ENCODE data around the gene ZNF512. TPM values are rescaled to one million over a fixed set of nuclear protein-coding genes. Genes with fewer than 3 reads are reported as not detected.
A peak's percentile ranks its signal among the peaks of the same experiment; 100 is the strongest.

The ZNF512 gene
- total and polyA plus RNA-seq, 7 experiments from 2014 or later: 26.6 to 64.6 (median 48.6) TPM

DNA sequence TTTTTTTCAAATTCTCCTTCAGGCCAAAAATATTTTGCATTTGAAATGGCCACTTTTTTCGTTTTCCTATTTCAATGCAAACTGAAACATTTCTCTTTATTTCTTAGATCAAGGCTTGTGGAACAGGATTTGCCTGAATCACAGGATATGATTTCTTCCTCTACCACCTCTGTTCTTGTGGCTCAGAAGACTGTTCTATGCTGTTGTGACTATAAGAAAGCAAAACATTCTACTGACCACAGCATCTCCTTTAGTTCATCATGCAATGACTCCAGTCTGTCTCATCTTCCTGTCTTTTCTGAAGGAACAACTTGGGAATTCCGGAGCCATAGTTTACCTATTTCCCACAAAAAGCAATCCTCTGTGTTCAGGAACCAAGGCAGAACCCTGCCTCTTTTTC is 16.2 kb upstream of the ZNF512 start:
- ATAC-seq: no peak
- peaks cover 0 to 25% (median 7%) of the 10 kb centered on the region in 11 donors for H3K9me3 Mint-ChIP-seq
- intact Hi-C loops (cut with micrococcal nuclease): no loop called here
- no peak overlapping the region for H3K27ac Mint-ChIP-seq
- H3K4me1 Mint-ChIP-seq: peaks cover 0 to 2% (median 0%) of the 10 kb centered on the region in 7 donors
- peaks cover 0 to 15% (median 6%) of the 10 kb centered on the region in 5 donors for H3K36me3 Mint-ChIP-seq
- Histone ChIP-seq H3K27me3 (ENCODE audit: control insufficient read depth in 2 of 2, insufficient read depth in 2 of 2, low read length in 2 of 2) (no peaks in the 10 kb centered on the region), H3K27ac (ENCODE audit: low read depth, low read length) (no peak overlapping the region), H3K4me1 (ENCODE audit: control insufficient read depth in 2 of 2, insufficient read depth in 2 of 2, low read length in 2 of 2) (peaks cover 0 to under 1% of the 10 kb centered on the region in 2 donors), H3K9me3 (ENCODE audit: control insufficient read depth in 2 of 3, low read length in 3 of 3) (no peaks in the 10 kb centered on the region), H3K36me3 (ENCODE audit: control insufficient read depth in 2 of 3, insufficient read depth in 3 of 3, low read length in 3 of 3) (no peaks in the 10 kb centered on the region), H3K4me3 (ENCODE audit: low read length) (no peak overlapping the region)
- POLR2A ChIA-PET: no interaction called here
- CTCF ChIA-PET: no interaction called here
- peaks cover 19 to 68% (median 35%) of the 10 kb centered on the region in 5 donors for H3K27me3 Mint-ChIP-seq
- DNase-seq: no peak
- H3K4me3 Mint-ChIP-seq: no peak overlapping the region

DNA sequence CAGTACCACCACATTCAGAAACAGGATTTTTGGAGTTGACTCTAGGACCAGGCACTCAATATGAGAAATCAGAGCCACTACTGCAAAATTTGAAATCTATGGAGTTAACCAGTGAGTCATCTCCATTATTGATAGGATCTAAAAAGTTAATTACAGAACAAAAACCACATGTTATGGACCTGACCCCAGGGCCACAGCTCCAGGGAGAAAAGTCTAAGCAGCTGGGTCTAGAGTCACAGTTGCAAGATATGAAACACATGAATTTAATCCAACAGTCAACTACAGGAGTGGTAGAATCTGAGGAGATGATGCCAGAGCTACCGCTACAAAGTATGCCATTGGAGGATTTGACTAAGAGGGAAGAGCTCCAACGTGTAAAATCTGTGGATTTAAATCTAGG is 13.4 kb upstream of the ZNF512 start:
- Mint-ChIP-seq H3K4me3 (no peak overlapping the region), H3K4me1 (peaks cover 0 to 2% (median 0%) of the 10 kb centered on the region in 7 donors), H3K27ac (no peak overlapping the region), H3K36me3 (peaks cover 0 to 19% (median 6%) of the 10 kb centered on the region in 5 donors), H3K9me3 (peaks cover 0 to 45% (median 8%) of the 10 kb centered on the region in 11 donors), H3K27me3 (peaks cover 19 to 66% (median 31%) of the 10 kb centered on the region in 5 donors)
- ATAC-seq: no peak
- H3K36me3 ChIP-seq (ENCODE audit: control insufficient read depth in 2 of 3, insufficient read depth in 3 of 3, low read length in 3 of 3): no peaks in the 10 kb centered on the region
- ChIA-PET CTCF (no interaction called here), POLR2A (no interaction called here)
- DNase-seq: no peak
- peaks cover 0 to 16% of the 10 kb centered on the region in 2 donors for H3K4me1 ChIP-seq (ENCODE audit: control insufficient read depth in 2 of 2, insufficient read depth in 2 of 2, low read length in 2 of 2)
- no peak overlapping the region for H3K4me3 ChIP-seq (ENCODE audit: low read length)
- H3K27ac ChIP-seq (ENCODE audit: low read depth, low read length): no peak overlapping the region
- no peaks in the 10 kb centered on the region for H3K27me3 ChIP-seq (ENCODE audit: control insufficient read depth in 2 of 2, insufficient read depth in 2 of 2, low read length in 2 of 2)
- intact Hi-C loops (cut with micrococcal nuclease): no loop called here
- peaks cover 0 to 6% (median 0%) of the 10 kb centered on the region in 3 experiments for H3K9me3 ChIP-seq (ENCODE audit: control insufficient read depth in 2 of 3, low read length in 3 of 3)

- H3K4me3 Mint-ChIP-seq: no peak overlapping the region
- H3K36me3 ChIP-seq (ENCODE audit: control insufficient read depth in 2 of 3, insufficient read depth in 3 of 3, low read length in 3 of 3): no peaks in the 10 kb centered on the region
- no peak overlapping the region for H3K27ac ChIP-seq (ENCODE audit: low read depth, low read length)
- H3K4me1 Mint-ChIP-seq: peaks cover 0 to 2% (median 0%) of the 10 kb centered on the region in 7 donors
- ChIA-PET POLR2A (no interaction called here), CTCF (interaction anchor here (0.6 kb wide), 1 partner anchor 750 kb away, joined by 4 read pairs; no protein-coding TSS in a partner anchor)
- peaks cover 0 to 6% (median 0%) of the 10 kb centered on the region in 3 experiments for H3K9me3 ChIP-seq (ENCODE audit: control insufficient read depth in 2 of 3, low read length in 3 of 3)
- peaks cover 0 to 16% of the 10 kb centered on the region in 2 donors for H3K4me1 ChIP-seq (ENCODE audit: control insufficient read depth in 2 of 2, insufficient read depth in 2 of 2, low read length in 2 of 2)
- H3K4me3 ChIP-seq (ENCODE audit: low read length): no peak overlapping the region
- no peak for DNase-seq
- ATAC-seq: no peak
- no peaks in the 10 kb centered on the region for H3K27me3 ChIP-seq (ENCODE audit: control insufficient read depth in 2 of 2, insufficient read depth in 2 of 2, low read length in 2 of 2)
- H3K27me3 Mint-ChIP-seq: peaks cover 7 to 50% (median 19%) of the 10 kb centered on the region in 5 donors
- no peak overlapping the region for H3K27ac Mint-ChIP-seq
- intact Hi-C loops (cut with micrococcal nuclease): no loop called here
- peaks cover 0 to 55% (median 9%) of the 10 kb centered on the region in 11 donors for H3K9me3 Mint-ChIP-seq
- H3K36me3 Mint-ChIP-seq: peaks cover 0 to 21% (median 6%) of the 10 kb centered on the region in 5 donors
Measured at GRCh38 chr2:27571197-27571596, 11.6 kb upstream of the ZNF512 start.

DNA sequence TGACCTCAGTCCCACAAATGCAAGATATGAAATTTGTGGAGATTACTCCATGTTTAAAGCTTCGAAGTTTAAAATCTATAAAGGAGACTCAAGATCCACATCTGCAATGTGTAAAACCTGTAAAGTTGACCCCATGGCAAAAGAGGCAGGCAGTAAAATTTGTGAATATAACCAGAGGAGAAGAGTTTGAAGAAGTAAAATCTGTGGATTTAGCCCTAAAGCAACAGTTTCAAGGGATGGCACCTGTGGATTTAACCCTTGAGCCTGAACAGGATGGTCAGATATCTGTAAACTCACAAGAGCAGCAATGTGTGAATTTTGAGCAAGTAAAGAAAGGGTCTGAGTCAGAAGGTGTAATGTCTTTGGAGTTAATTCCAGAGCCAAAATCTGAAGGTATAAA is 11.2 kb upstream of the ZNF512 start:
- Histone ChIP-seq H3K27me3 (ENCODE audit: control insufficient read depth in 2 of 2, insufficient read depth in 2 of 2, low read length in 2 of 2) (no peaks in the 10 kb centered on the region), H3K9me3 (ENCODE audit: control insufficient read depth in 2 of 3, low read length in 3 of 3) (peaks cover 0 to 6% (median 0%) of the 10 kb centered on the region in 3 experiments), H3K27ac (ENCODE audit: low read depth, low read length) (no peak overlapping the region), H3K36me3 (ENCODE audit: control insufficient read depth in 2 of 3, insufficient read depth in 3 of 3, low read length in 3 of 3) (no peaks in the 10 kb centered on the region), H3K4me1 (ENCODE audit: control insufficient read depth in 2 of 2, insufficient read depth in 2 of 2, low read length in 2 of 2) (peaks cover 0 to 16% of the 10 kb centered on the region in 2 donors), H3K4me3 (ENCODE audit: low read length) (no peak overlapping the region)
- Mint-ChIP-seq H3K36me3 (peaks cover 0 to 21% (median 6%) of the 10 kb centered on the region in 5 donors), H3K9me3 (peaks cover 0 to 60% (median 9%) of the 10 kb centered on the region in 11 donors), H3K27me3 (peaks cover 2 to 47% (median 14%) of the 10 kb centered on the region in 5 donors), H3K27ac (no peak overlapping the region), H3K4me1 (peaks cover 0 to 2% (median 0%) of the 10 kb centered on the region in 7 donors), H3K4me3 (no peak overlapping the region)
- no peak for ATAC-seq
- intact Hi-C loops (cut with micrococcal nuclease): no loop called here
- ChIA-PET CTCF (interaction anchor here (0.6 kb wide), 1 partner anchor 751 kb away, joined by 4 read pairs; no protein-coding TSS in a partner anchor), POLR2A (no interaction called here)
- no peak for DNase-seq

DNA sequence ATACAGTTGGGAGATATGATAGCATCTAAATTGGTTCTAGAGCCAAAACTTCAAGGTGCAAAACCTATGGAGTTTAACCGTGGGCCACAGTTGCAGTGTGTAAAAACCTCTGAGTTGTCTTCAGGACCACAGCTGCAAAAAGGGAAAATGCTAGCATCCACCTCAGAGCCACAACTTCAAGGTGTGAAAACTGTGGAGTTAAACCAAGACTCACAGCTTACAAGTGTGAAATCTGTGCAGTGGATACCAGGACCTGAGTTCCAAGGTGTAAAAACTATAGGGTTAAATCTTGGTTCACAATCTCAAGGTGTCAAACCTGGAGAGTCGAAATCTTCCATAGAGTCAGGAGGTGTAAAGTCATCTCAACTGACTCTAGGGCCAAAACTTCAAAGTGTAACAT is 10.4 kb upstream of the ZNF512 start:
- ATAC-seq (peak; percentile 48), DNase-seq (no peak)
- Histone ChIP-seq H3K4me1 (ENCODE audit: control insufficient read depth in 2 of 2, insufficient read depth in 2 of 2, low read length in 2 of 2) (peaks cover 0 to 16% of the 10 kb centered on the region in 2 donors), H3K4me3 (ENCODE audit: low read length) (no peak overlapping the region), H3K27me3 (ENCODE audit: control insufficient read depth in 2 of 2, insufficient read depth in 2 of 2, low read length in 2 of 2) (no peaks in the 10 kb centered on the region), H3K36me3 (ENCODE audit: control insufficient read depth in 2 of 3, insufficient read depth in 3 of 3, low read length in 3 of 3) (no peaks in the 10 kb centered on the region), H3K27ac (ENCODE audit: low read depth, low read length) (no peak overlapping the region), H3K9me3 (ENCODE audit: control insufficient read depth in 2 of 3, low read length in 3 of 3) (peaks cover 0 to 6% (median under 1%) of the 10 kb centered on the region in 3 experiments)
- H3K9me3 Mint-ChIP-seq: peaks cover 0 to 68% (median 13%) of the 10 kb centered on the region in 11 donors
- H3K4me1 Mint-ChIP-seq: peaks cover 0 to 2% (median 0%) of the 10 kb centered on the region in 7 donors
- peaks cover 0 to 18% (median 6%) of the 10 kb centered on the region in 5 donors for H3K36me3 Mint-ChIP-seq
- H3K27ac Mint-ChIP-seq: no peak overlapping the region
- ChIA-PET CTCF (no interaction called here), POLR2A (no interaction called here)
- H3K4me3 Mint-ChIP-seq: no peak overlapping the region
- intact Hi-C loops (cut with micrococcal nuclease): no loop called here
- peaks cover 0 to 42% (median 9%) of the 10 kb centered on the region in 5 donors for H3K27me3 Mint-ChIP-seq

GRCh38 chr2:27572998-27573429 is 9.8 kb upstream of the ZNF512 start:
- no peak overlapping the region for H3K27ac Mint-ChIP-seq
- H3K27me3 ChIP-seq (ENCODE audit: control insufficient read depth in 2 of 2, insufficient read depth in 2 of 2, low read length in 2 of 2): no peaks in the 10 kb centered on the region
- DNase-seq (no peak), ATAC-seq (peak; percentile 66)
- CTCF ChIA-PET: no interaction called here
- H3K9me3 Mint-ChIP-seq: peaks cover 3 to 74% (median 13%) of the 10 kb centered on the region in 11 donors
- no peak overlapping the region for H3K4me3 ChIP-seq (ENCODE audit: low read length)
- no peak overlapping the region for H3K4me3 Mint-ChIP-seq
- H3K27me3 Mint-ChIP-seq: peaks cover 0 to 44% (median 8%) of the 10 kb centered on the region in 5 donors
- H3K27ac ChIP-seq (ENCODE audit: low read depth, low read length): no peak overlapping the region
- H3K36me3 Mint-ChIP-seq: peaks cover 0 to 15% (median 9%) of the 10 kb centered on the region in 5 donors
- no peaks in the 10 kb centered on the region for H3K36me3 ChIP-seq (ENCODE audit: control insufficient read depth in 2 of 3, insufficient read depth in 3 of 3, low read length in 3 of 3)
- intact Hi-C loops (cut with micrococcal nuclease): no loop called here
- H3K4me1 ChIP-seq (ENCODE audit: control insufficient read depth in 2 of 2, insufficient read depth in 2 of 2, low read length in 2 of 2): peaks cover 0 to 16% of the 10 kb centered on the region in 2 donors
- peaks cover 0 to 6% (median 6%) of the 10 kb centered on the region in 3 experiments for H3K9me3 ChIP-seq (ENCODE audit: control insufficient read depth in 2 of 3, low read length in 3 of 3)
- peaks cover 0 to 2% (median 0%) of the 10 kb centered on the region in 7 donors for H3K4me1 Mint-ChIP-seq
- POLR2A ChIA-PET: no interaction called here

- Histone ChIP-seq H3K36me3 (ENCODE audit: control insufficient read depth in 2 of 3, insufficient read depth in 3 of 3, low read length in 3 of 3) (no peaks in the 10 kb centered on the region), H3K27me3 (ENCODE audit: control insufficient read depth in 2 of 2, insufficient read depth in 2 of 2, low read length in 2 of 2) (no peaks in the 10 kb centered on the region), H3K4me1 (ENCODE audit: control insufficient read depth in 2 of 2, insufficient read depth in 2 of 2, low read length in 2 of 2) (peaks cover 0 to 16% of the 10 kb centered on the region in 2 donors), H3K9me3 (ENCODE audit: control insufficient read depth in 2 of 3, low read length in 3 of 3) (peaks cover 0 to 10% (median 6%) of the 10 kb centered on the region in 3 experiments), H3K4me3 (ENCODE audit: low read length) (no peak overlapping the region), H3K27ac (ENCODE audit: low read depth, low read length) (no peak overlapping the region)
- DNase-seq: no peak
- peaks cover 0 to 11% (median 4%) of the 10 kb centered on the region in 5 donors for H3K36me3 Mint-ChIP-seq
- no peak for ATAC-seq
- H3K4me1 Mint-ChIP-seq: peaks cover 0 to 2% (median 0%) of the 10 kb centered on the region in 7 donors
- ChIA-PET CTCF (no interaction called here), POLR2A (no interaction called here)
- peaks cover 0 to 43% (median 3%) of the 10 kb centered on the region in 5 donors for H3K27me3 Mint-ChIP-seq
- no peak overlapping the region for H3K27ac Mint-ChIP-seq
- intact Hi-C loops (cut with micrococcal nuclease): no loop called here
- H3K9me3 Mint-ChIP-seq: peaks cover 3 to 76% (median 12%) of the 10 kb centered on the region in 11 donors
- no peak overlapping the region for H3K4me3 Mint-ChIP-seq
Measured at GRCh38 chr2:27573452-27573851, 9.4 kb upstream of the ZNF512 start.

Measured in naive thymus-derived CD4-positive, alpha-beta T cell (primary cell).